Inflammatory macrophage treated with lipopolysaccharide for 1 hour (primary cell): ENCODE measurements around the gene MAP1LC3B2.

Experiments
- DNase-seq, 2 donors: peaks; one replicate each; pipeline ENCODE4 v3.0.0-alpha.2; 2020 to 2022

The MAP1LC3B2 gene

DNA sequence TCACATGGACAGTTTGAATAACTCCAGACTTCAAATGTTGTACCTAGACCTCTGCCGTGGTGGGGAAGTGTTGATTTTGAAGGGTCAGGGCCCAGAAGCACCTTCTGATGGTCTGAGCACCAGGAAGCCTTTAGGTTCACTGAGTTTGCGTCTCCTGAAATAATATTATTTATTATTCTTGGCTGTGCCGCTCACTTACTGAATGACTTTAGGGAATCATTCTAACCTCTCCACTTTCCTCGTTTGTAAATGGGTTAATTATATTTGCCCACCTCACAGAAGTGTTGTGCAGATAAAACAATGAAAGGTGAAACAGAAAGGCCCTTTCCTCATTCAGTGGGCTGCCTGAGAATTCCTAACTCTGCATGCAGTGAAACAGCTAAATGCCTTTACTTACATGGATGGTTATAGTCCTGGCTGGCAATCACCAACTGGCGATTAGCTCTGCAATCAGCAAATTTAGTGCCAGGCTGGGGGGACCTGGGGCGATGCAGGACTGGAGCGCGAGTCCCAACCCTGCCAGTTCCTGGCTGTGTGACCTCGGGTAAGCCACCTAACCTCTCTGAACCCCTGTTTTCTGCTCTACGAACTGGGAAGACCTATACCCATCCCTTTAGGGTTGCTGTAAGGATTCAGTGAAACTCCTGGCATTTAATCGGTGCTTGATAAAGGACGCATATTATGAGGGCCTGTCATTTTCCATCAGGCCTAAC, 57.5 kb downstream of the MAP1LC3B2 start:
- no peak for DNase-seq

DNA sequence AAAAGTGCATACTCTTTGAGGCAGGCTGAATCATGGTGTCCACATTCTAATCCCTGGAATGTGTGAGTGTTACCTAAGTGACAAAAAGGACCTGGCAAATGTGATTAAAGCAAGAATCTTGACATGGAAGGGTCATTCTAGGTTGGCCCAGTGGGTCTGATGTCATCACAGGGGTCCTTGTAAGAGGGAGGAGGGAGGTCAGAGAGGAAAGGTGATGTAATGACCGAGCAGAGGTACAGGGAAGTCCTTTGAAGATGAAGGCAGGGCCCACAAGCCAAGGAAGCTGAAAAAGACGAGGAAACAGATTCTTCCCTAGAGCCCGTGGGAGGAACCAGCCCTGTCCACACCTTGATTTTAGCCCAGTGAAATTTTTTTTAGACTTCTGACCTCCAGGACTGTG, 60.1 kb downstream of the MAP1LC3B2 start:
- DNase-seq, result no peak

DNA sequence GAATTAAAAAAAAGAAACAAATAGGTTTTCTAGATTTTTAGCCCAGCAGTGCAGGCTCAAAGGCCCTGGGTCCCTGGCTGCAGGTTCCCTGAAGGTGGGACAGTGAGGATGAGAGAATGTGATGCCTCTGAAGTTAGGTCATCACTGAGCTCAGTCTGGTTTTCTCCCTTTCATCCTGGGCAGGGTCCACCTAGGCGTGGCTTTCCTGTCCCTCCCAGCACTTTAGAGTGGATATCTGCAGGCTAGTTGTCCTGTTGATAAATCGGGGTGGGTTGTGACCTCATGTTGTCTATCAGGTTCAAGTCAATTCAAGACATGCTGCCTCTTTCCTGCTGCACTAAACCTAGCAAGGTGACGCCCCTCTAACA, 60.9 kb downstream of the MAP1LC3B2 start:
- DNase-seq, result no peak

DNA sequence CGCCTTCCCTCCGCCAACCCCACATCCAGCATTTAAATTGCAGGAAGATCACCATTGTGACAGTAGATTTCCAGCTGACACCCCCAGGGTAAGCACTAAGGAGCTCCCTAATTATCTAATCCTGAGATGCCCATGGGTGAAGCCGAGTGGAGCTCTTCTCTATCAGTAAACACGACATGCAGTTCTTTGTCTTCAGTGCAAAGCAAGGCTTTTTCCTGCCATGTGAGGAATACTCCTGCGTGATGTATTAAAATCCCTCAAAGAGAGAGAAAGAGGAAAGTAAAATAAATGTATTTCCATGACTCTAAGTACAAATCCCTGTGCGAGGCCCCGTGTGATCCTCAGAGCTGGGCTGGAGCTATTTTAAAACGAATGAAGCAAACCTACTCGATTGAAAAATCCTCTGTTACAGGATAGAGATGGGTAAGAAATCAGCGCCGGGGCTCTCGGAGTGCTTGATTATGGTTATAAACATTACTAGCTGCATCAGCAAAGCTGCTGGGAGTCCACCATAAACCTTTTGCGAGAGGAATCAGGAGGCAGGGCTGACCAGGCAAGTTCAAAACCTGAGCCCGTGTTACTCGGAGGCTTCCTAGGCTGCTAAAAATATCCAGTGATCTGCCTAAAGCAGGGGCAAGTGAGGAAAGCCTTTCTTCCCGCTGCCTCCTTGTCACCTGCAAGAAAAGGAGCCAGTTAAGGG, 61.5 kb downstream of the MAP1LC3B2 start:
- no peak for DNase-seq

DNA sequence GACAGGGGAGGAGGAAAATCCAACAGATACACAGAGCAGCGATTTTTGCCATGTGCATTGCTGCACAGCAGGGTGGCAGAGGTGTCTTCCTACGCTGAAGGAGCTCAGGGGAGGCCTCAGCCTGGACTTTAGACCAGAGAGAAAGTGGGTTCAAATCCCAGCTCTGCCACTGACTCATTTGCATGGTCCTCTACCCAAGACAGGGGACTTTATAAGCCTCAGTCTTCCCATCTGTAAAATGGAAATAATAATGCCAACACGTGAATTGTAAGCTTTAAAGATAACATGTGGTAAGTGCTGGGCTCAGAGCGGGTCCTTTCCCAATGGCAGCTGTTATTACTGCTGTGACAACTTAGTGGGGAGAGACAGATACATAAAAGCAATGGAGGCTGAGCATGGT, 62.0 kb downstream of the MAP1LC3B2 start:
- no peak for DNase-seq

DNA sequence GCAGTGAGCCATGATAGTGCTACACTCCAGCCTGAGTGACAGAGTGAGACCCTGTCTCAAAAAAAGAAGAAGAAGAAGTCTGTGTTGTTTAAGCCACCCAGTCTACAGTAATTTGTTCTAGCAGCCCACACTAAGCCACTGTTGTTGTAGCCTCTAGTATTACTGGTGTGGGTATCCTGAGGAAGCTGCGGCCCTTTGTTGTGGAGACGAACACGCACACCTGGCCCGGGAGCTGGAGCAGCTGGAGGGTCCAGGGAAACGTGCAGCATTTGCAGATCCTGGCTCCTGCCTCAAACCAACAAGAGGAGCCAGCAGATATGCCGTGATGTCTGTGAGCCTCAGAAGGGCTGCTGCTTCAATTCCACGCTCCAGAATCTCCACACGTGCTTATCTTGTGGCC, 65.3 kb downstream of the MAP1LC3B2 start:
- no peak for DNase-seq

DNA sequence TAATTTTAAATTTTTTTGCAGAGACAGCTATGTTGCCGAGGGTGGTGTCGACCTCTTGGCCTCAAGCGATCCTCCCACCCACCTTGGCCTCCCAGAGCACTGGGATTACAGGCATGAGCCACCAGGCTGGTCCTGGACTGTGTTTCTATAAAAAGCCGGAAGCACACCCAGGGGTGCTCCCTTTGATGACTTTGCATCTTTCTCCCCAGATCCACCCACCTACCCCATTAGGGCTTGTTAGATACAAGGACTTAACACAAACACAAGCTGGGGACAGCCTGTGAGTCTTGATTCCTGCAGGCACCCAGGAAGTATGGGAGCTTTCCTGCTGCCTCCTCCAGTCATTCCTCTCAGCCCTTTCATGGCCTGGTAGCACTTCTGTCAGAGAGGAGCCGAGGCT, 67.0 kb downstream of the MAP1LC3B2 start:
- no peak for DNase-seq
